OCI-LY3 (cell line): ENCODE results near the gene GTF3C5.

ENCODE experiments used
- EZH2phosphoT487 ChIP-seq: fragments of 200-600 bp; shearing (Covaris generic); IDR thresholded peaks from 2 replicates; pipeline ENCODE4 v1.6.1; 2018; ENCODE audit warnings: antibody characterized with exemption, mixed run types, low read depth
- TF ChIP-seq, protein P1 (sequence below): fragments of 200-600, 300-600 bp; sonication (generic); IDR thresholded peaks from 2 replicates; pipeline ENCODE4 v1.5.1; 2014; ENCODE audit warnings: antibody characterized with exemption, low read length, low read depth

DNA sequence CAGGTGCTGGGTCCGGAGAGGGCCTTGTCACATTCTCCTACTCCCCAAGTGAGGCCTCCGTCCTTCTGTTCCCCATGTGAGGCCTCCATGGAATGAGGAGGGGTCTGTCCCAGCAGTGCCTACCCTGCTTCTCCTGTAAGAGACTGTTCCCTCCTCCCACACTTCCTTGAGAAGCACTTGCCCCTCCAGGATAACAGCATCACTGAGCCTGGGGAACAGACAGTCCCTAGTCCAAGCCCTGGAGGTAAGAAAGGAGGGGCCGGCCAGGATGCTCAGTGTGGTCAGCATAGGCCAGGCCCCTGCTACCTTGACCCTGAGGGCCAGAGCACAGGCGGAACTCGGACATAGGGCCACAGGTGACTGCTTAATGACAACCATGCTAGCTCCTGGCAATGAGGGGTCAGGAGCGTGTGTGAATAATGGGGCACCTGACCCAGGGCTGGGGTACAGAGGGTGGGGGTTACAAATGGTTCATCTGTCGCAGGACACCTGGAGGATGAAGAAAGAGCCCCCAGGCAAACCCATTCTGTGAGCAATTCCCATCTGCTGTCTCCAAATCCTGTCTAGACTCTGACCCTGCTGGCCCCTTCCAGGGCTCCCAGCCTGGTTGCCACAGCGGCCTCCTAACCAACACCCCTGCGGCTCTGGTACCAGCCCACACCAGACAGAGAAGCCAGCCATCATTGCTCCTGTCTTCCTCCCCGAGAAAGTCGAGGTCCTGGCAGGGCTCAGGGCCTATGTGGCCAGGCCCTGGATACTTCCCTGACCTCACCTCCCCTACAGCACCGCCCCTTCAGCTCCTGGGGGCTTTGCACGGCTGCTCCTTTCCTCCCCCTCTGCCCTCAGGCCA lies 69.9 kb downstream of the GTF3C5 start:
- TF ChIP-seq, protein P1, sequence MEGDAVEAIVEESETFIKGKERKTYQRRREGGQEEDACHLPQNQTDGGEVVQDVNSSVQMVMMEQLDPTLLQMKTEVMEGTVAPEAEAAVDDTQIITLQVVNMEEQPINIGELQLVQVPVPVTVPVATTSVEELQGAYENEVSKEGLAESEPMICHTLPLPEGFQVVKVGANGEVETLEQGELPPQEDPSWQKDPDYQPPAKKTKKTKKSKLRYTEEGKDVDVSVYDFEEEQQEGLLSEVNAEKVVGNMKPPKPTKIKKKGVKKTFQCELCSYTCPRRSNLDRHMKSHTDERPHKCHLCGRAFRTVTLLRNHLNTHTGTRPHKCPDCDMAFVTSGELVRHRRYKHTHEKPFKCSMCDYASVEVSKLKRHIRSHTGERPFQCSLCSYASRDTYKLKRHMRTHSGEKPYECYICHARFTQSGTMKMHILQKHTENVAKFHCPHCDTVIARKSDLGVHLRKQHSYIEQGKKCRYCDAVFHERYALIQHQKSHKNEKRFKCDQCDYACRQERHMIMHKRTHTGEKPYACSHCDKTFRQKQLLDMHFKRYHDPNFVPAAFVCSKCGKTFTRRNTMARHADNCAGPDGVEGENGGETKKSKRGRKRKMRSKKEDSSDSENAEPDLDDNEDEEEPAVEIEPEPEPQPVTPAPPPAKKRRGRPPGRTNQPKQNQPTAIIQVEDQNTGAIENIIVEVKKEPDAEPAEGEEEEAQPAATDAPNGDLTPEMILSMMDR = no peak
- no peak for TF ChIP-seq EZH2phosphoT487
